Stimulated activated CD4-positive, alpha-beta T cell treated with anti-CD3 and anti-CD28 coated beads, Interleukin-4, amount 100 ng/mL, for 24 hours (primary cell): ENCODE results near the gene LSAMP.

ENCODE experiments used
- DNase-seq: peaks from one replicate; pipeline ENCODE4 v3.0.0-alpha.2; 2020

Gene LSAMP

DNA sequence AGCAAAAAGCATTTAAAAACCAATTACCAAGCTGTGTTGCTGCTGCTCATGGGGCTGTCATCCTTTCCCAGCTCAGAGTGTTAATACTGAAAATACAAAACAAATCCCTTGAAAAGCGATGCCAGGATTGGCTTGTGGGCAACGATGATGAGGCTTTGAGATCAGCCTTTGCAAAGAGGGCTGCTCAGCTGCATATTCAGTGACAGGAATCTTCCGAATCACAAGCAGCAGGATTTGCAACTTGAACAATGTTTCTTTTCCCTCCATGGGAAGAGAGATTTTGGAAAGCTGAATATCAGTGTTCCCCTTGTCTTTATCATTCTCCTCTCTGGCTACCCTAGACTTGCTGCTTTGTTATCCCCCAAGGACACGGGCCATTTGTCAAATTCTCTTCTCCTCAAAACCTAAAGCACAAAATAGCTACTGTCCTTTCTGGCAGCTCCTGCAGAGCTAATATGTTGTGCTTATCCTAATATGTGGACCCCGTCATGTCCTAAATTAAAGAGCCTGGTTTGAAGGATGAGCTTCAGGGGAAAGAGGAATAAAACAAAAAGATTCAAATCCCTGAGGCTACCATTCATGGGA lies 446.2 kb downstream of the LSAMP start:
- no peak for DNase-seq

DNA sequence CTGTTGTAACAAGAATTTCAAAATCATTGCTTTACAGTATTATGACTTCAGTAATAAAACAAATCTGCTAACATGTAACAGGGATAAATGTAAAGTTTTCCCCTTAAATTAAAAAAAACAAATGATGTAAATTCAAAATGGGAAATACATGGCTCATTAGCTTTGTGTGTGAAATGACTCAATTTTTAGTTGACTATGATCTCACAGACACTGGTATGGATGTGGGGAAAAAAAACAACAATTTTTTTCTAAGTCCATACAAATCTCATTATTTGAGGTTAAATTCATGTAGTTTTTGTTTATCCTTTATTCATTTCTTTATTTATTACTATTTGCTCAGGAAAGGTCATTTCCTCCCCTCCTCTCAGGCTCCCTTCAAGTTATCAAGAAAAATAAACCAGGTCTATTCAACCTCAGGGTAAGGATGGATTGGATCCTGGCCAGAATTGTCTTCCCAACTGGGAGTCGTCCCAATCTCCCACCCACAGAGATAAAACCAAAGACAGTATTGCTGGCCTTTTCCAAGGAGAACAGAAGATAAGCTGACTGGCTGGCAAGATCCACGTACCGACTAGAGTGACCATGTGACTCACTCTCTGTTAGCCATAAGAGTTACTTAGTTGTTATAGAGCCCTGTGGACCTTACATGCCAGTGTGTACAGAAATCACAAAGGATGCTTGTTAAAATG lies 448.7 kb downstream of the LSAMP start:
- DNase-seq: no peak

DNA sequence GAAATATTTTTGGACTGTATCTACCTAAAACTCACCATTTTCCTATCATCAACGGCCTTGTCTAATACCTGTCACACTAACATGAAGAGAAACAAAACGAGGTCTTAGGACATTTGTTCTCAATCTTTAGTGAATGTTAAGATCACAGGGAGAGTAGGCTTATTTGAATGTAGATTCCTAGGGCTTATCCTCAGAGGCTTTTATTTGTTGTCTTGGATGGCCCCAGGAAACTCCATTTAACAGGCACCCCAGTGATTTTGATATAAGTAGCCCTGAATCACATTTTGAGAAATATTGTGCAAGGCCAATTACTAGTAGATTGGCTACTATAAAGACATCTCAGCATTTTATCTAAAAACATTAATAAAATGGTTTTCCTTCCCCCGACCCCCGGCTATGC lies 454.6 kb downstream of the LSAMP start:
- no peak for DNase-seq

DNA sequence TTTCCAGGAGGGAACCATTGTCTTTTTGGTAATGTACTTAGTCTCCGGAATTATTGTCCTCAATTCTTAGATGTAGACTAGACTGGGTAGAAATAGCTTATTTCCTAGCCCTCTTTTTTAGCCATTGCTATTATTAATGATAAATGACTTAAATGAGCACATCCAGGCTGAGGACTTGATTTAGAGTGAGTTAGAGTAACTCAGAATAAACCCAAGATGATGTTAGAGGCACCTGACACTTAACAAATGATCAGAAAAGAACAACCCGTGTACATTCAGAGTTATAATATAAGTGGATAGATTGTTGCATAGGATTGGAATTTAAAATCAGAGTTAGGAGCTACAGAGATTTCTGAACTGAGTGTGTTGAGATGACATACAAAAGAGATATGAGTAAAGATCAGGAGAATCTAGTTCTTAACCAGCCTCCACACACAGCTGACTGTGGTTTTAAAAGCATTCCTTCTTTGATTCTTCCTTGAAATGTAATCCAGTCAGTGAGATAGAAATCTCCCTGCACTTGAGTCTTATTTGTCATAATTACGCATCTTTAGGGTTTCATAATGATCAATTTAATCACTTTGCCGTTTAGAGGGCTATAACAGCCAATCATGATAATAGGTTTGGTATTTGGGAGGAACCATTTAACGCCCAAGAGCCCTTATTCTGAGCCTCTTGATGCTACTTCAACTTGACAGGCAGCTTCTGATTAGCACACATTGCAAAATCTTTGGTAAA lies 455.4 kb downstream of the LSAMP start:
- no peak for DNase-seq

DNA sequence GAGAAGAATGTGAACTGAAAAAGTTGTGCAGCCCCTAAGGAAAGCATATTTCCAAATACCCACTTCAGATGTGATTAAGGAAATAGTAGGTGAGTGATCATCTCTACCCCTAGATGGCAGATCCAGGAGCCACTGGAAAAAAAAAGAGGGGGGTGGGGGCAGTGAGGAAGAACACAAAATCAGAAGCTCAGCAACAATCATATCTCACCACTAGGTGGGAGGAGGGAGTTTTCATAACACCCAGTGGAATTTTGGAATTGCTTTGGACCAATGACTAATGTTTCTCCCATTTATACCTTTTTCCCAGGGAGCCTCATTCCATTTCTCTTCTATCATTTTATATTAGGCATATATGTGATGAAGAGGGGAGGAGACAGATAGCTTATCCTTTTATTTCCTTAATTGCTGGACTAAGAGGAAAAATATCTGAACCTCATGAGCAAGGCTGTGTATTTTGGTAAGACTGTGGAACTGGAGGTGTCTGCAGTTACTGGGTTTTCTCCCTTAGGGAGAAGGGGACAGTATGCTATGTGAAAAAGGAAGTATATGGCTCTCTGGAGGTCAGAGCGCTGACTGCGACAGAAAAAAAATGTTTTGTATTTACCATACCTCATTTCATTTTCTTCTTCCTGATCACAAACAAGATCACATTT lies 458.6 kb downstream of the LSAMP start:
- DNase-seq: no peak

DNA sequence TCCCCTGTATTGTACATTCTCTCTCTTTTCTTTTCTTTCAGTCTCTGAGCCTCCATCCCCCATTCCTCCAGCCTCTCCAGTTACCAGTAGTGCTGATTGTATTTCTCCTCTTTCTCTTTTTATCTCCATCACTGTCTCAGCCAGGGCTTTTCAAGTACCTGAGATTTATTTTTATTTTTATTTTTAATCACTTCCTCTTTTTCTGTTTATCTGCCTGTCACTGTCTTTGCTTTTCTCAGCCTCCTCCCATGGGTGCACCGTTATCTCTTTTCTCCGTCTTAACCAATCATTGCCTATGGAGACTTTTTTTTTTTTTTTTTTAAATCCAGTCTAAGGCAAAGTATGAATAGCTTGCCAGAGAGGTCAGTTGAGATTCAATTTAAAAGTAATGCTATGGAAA lies 462.7 kb downstream of the LSAMP start:
- no peak for DNase-seq

DNA sequence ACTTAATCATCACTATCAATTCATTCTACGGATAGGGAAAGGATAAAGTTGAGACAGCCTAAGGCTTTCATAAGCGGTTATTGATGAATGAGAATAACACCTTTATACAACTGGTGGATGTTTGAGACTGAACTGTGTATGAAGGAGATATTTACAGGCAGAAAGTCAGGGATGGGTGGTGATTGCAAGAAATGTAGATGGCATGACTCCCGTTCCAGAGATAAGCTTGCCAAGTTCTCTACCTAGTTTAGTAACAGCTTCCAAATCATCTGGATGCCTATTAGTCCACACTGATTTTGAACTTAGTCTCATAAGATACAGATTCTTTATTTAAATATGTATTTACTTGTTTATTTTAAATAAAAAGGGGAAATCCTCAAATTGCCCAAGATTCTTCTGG lies 463.2 kb downstream of the LSAMP start:
- DNase-seq: no peak

DNA sequence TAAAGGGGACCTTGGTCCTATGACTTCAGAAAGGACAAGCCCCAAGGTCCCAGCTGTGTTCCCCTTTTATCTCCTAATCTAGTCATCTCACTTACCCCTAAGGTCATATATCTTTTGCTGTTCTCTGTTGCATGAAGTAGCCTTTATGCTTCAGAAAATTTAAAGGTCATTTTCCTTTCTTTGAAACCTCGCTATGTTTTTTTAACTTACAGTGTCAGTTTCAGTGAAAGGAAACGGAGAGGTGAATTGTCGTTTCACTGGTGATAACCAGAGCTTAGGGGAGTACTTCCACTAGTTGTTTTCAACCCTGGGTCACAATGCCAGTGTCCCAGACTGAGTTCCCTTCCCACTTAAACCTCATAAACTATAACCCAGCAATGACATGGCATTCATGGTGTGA lies 464.6 kb downstream of the LSAMP start:
- DNase-seq: no peak

DNA sequence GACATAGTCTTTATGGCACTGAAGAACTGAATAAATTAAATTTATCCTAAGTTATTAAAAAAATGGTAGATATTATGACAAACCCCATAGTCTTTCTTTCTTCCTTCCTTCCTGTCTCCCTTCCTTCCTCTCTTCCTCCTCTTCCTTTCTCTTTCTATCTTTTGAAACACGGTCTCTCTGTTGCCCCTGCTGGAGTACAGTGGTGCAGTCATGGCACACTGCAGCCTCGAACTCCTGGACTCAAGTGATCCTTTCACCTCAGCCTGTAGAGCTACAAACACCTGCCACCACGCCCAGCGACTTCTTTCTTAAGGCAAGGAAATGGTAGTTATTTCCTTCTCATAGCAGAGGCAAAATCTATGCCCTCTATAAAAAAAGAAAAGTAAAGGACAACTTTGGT lies 467.4 kb downstream of the LSAMP start:
- DNase-seq: no peak

DNA sequence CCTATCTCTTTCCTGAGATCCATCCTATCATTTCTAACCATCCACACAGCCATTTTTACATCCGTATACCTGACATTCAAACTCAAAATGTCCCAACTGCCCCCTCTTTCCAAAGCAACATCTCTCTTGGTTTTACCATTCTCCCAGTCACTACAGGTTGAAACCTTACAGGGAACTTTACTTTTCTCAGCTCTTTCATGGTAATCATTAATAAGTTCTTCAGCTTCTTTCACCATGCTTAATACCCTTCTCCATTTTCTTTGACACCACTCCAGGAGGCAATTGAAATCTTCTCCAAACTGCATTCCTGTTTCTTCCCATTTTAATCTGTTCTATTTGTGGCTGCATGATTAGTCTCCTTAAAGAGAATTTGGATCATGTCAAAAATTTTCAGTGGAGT lies 469.5 kb downstream of the LSAMP start:
- DNase-seq: no peak

DNA sequence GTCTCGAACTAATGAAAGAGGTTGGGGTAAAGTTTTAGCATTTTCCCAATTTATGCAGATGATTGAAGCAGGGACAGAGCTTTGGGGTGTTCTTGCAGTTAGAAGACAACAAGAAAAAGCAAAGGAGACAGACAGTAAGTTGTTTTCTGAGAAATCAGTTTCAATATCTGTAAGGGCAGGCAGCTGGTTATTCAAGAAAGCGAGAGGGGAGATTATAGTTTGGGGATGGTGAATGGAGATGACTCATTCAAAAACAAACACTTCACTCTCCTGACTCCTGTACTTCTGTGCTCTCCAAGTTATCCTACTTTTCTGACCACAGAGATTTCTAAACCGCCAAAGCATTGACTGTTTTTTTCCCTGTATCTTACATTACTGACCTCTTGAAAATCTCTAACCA lies 469.9 kb downstream of the LSAMP start:
- no peak for DNase-seq

DNA sequence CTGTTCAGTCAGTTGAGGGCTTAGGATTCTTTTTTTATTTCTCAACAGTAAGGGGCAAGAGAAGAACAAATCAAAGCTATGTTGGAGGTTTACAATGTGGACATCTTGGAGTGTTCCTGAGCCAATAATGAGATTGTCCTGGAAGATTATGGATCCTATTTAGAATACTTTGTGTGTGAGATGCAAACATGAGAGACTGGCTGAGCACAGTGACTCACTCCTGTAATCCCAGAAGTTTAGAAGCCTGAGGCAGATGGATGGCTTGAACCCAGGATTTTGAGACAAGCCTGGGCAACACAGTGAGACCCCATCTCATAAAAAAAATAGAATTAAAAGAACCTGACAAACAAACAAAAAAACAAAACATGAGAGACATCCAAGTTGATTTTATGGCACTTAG lies 470.3 kb downstream of the LSAMP start:
- no peak for DNase-seq

DNA sequence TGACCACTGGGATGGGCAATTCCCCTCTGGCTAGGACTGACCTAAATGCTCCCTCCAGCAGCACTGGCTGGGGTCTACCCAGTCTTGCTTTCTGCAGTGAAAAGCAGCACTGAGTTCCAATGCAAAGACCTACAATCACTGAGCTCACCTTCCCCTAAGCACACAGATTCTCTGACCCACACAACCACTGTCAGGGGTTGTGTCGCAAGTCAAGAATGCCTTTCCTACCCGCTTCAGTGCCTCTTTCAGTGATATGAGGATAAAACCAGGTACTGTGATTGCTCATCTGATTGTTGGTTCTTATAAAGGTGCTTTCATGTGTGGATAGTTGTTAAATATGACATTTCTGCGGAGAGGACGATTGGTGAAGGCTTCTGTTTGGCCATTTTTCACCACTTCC lies 476.4 kb downstream of the LSAMP start:
- DNase-seq: no peak

DNA sequence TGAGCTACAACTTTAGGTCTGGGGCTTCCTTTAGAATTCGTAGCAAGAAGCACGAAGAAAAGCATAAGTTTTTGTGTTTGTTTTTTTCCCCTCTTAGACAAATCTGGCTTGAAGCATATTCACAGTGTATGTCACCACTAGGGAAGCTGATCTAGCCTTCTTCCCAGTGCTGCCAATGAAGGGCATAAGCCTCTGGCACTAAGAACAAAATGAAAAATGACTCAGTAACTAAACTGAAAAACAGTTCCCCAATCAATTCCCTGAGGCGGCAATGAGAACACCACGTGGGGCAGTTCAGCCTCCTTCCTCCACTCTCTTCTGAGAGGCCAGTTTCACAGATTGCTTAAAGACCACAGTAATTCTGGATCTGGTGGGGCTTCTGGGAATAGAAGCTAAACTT lies 483.9 kb downstream of the LSAMP start:
- no peak for DNase-seq

DNA sequence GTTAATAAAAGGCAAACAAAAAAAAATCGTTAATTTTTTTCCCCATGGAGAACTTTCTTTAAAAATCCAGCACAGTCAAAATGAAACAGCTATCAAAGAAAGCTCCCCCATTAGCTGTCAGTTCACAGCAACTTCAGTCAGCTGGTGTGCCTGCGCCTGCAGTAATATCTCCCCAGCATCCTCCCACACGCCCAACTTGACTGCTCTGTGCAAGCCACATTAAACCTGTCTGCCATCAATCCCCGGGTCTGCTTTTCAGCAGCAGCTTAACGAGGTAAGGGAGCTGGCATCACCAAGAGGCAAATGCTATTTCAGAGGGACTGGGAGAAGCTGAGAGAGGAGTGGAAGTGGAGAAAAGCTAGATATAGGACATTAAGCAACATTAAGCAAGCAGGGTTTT lies 484.5 kb downstream of the LSAMP start:
- DNase-seq: no peak

DNA sequence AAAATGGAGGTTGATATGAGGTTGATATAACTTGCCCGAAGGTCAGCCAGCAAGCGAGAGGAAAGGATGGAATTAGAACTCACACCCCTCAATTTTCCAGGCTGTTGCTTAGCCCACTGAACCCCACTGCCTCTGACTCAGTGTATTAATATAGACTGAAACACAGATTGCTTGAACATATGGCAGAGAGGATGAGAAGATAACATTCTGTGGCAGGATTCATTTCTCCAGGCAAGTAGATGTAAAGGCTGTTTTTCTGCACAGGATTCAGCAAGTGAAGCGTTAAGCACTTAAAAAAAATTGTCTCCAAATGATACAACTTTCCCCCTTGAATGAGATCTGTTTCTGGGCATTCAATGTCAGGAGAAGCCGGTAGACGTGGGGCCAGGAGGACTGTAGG lies 486.8 kb downstream of the LSAMP start:
- no peak for DNase-seq

DNA sequence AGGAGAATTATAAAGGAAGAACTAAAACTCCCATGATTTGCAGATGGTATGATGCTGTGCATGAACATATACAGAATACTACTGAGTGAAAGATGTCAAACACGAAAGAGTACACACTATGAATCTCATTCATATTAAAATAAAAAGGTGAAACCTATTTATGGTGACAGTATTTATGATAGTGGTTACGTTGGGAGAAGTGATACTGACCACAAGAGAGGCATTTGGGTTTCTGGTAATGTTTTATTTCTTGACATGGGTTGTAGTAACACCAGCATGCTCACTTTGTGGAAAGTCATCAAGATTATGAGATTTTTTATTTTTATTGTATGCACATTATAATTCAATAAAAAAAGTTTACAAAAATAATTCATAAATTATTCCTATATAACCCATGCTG lies 498.0 kb downstream of the LSAMP start:
- no peak for DNase-seq

DNA sequence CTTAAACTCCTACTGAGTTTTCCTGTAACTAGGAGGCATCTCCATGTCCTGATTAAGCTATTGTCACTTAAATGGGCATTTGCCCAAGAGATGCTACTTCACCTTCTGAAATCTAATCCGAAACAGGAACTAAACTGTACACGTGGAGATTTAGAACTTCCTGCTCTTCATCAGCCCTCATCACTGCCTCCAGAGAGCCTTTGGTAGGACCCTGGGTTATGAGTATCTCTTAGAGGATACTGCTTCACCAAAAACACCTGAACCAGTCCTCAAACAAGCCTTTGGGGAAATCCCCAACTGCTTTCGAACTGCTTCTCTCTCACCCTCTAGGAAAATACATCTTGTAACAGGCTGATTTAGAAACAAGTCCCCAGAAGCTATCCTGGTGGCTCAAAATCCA lies 501.7 kb downstream of the LSAMP start:
- no peak for DNase-seq

DNA sequence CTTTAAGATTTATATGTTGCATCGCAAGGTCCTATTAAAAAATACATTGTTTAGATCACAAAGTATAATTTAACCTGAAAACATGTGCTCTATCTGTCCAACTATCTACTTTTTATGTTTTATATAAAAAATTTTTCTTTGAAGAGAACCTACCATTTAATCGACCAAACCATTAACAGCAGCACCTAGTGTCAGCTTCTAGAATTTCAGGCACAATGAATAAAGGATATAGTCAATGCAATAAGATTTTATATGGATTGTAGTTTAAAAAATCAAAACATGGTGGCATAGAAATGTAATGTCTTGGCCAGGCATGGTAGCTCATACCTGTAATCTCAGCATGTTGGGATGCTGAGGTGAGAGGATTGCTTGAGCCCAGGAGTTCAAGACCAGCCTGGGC lies 508.2 kb downstream of the LSAMP start:
- DNase-seq: no peak

DNA sequence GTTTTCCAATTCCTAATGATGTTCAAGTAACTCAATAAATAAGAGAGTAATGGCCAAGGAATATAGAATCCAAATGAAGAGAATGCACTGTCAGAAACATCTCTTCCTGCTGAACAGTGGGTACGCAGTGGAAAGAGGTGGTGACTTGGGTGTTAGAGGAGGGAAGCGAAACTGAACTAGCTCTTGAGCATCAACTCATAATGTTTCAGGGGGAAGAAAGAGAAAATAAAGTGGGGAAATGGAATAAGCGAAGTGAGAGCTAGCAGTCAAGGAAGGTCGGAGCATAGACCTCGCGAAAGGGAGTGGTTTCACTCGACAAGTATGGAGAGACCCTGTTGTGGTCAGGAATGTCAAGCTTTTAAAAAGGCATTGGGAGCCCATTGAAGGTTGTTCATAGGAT lies 512.5 kb downstream of the LSAMP start:
- no peak for DNase-seq

DNA sequence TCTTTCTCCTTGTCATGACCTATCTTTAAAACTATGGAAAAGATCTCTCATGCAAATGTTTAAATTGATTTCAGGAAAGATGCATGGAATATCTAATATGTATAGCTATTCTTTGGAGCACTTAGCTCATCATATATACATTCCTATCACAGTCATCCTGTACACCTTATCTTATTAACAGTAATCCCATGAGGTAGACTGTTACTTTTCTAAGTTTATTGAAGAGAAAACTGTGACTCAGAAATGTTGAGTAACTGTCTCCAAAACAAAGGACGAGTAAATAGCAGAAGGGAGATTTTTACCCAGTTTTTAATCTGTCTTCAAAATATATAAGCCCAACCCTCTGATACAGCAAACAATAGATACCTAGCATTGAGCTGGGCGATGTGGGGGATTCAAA lies 513.7 kb downstream of the LSAMP start:
- no peak for DNase-seq

DNA sequence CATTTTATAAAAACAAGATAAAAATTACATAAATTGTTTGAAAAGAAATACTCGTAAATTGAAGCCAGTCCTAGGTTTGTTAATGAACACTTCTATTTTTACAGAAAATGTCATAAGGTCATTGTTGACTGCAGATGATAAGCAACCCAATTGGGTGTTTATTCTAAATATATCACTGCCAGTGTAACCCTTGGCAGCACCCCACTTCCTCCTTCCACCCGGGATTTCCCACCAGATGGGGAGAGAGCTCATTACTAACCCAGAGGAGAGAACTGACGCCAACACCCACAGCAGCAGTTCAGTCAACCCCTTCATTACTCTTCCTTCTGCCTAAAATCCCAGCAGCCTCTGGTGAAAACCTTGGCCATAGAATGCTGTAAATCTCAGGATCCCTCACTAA lies 514.4 kb downstream of the LSAMP start:
- no peak for DNase-seq

DNA sequence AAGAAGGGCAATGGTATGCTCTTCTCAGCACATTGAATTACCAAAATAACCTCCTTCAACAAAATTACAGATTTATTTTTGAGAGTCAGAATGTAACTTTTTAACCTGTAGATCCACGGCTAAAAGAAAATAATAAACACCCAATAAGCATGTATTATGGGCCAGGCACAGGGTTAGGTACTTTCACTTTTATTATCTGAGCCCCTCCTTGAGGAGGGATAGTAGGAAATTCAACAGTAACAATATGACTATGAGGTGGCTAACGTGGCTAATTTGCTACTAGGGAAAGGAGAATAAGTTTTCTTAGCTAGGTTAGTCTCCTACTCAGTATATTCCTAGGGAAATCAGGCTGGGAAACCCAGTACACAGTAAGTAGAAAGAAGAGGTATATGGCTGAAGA lies 515.1 kb downstream of the LSAMP start:
- DNase-seq: no peak

DNA sequence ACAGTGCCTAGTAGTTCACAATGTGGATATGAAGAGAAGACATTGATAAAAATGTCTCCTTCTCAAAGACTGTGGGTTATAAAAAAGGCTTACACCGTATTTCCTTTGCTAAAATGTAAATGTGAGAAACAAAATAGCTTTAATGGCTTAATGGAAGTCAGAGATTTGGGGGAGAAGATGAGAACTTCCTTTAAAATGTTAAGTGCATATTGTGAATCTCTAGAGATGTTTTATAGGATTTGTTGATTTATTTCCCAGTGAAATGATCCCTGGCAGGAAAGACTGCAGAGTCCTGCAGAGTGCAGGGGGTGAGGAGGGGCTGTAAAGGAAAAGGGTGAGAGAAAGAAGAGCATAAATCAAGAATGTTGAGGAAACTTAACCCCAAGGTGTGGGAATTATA lies 516.9 kb downstream of the LSAMP start:
- DNase-seq: no peak
